Femur (tissue), 1 donor: ENCODE data around the gene IL2RA.
"Not testable (repeated sequence)": the region's sequence is repeated elsewhere in the genome, so short reads cannot be mapped to it uniquely, and the experiment has no call there.

ENCODE experiments used
- DNase-seq: peaks from one replicate; pipeline ENCODE4 v3.0.0-alpha.2; 2017

IL2RA gene

DNA sequence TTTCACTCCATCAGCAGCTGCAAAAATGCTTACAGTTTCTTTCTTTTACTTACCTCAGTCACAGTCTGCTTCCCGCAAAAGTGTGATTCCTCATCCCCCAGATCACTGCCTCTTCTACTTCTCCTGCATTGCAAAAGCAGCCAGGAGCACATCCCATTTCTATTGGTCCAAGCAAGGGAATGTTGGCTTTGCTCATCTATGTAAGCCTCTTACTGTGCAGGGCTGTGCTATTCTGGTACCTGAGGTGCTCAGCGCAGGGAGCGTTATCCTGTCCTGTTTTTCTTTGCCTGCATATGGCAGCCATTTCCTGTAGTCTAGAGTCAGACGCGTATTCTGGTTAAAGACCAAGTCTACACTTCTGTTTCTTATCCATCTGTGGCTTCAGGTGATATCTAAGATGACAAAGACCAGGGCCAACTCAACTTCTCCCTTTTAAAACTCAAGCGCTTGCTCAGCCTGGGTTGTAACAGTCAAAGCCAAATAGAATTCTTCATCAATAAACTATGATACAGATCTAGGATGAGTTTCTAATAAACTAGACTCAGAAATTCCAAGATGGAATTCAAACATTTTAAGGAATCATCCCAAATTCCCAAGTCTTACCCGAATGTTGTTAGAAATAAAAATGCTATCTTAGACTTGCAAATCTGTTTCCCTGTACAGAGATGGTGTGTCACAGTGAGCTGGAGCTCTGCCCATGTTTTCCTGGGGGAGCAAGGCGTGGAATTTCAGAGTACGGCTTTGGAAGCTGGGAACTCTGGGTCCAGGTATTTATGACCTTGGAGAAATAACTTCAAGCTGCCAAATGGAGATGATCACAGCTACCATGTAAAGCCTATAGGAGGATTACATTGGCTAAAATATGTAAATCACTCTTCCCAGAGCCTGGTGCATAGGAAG lies 20.6 kb upstream of the IL2RA start:
- no peak for DNase-seq

DNA sequence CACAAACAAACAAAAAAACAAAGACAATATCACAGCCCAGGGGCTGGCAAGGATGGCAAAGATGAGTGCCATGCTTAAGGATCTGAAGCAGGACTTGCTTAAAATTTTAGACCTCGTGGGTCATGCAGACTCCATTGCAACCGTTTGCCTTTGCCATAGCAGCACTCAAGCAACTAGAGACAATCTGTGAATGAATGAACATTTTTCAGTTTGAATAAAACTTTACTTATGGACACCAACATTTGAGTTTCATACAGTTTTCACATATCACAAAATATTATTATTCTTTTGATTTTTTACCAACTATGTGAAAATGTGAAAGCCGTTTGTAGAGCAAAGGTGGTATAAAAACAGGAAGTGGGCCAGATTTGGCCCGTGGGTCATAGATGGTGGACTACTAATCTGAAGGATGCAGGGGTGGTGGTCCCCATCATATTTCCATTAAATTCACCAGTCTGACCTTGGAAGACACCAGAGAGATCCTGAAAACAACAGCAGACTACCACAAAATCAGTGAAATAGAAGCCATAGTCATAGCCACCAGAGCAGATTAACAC lies 18.3 kb upstream of the IL2RA start:
- DNase-seq, result no peak

DNA sequence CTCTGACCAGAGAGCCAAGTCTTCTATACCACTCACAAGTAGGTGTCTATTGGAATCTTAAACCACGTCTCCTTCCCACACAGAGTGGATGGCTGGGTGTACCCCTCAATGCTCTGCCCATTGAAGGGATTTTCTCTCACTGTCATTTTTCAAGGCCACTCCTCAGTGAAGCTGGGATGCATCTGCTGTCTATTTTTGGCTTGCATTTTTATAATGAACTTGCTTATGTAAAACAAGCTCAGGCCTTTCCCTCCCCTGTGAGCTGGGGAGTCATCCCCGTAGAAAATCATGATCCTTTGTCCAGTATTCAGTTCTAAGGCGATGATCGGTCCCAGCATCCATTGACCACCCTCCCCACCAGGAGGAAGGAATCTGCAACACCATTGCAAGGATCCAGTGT lies 16.9 kb upstream of the IL2RA start:
- DNase-seq, result no peak

DNA sequence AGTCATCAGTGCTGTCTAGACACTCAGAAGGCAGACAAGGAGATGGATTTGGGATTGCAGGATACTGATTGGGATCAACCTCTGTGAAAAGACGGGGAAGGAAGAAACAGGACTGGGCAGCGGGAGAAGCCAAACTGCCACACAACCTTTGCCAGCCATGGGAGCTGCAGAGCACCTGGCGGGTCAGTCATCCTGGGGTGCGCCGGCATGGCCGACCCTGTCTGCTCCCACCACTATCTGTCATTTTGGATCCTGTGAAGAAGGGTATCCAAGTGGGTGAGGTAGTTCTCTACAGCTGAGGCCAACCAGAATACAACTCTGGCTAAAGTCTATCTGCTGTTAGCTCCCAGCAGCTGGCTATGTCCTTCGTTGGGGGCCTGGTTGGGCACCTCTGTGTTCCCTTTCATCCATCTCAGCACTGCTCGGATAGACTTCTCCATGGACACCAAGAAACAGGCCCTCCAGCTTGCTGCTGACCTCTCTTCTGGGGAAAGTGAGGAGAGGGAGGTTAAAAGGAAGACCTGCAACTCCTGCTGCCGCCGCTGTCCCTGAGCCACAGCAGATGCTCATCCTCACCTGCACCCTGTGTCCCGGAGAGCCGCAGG lies 15.0 kb upstream of the IL2RA start:
- DNase-seq, result no peak

DNA sequence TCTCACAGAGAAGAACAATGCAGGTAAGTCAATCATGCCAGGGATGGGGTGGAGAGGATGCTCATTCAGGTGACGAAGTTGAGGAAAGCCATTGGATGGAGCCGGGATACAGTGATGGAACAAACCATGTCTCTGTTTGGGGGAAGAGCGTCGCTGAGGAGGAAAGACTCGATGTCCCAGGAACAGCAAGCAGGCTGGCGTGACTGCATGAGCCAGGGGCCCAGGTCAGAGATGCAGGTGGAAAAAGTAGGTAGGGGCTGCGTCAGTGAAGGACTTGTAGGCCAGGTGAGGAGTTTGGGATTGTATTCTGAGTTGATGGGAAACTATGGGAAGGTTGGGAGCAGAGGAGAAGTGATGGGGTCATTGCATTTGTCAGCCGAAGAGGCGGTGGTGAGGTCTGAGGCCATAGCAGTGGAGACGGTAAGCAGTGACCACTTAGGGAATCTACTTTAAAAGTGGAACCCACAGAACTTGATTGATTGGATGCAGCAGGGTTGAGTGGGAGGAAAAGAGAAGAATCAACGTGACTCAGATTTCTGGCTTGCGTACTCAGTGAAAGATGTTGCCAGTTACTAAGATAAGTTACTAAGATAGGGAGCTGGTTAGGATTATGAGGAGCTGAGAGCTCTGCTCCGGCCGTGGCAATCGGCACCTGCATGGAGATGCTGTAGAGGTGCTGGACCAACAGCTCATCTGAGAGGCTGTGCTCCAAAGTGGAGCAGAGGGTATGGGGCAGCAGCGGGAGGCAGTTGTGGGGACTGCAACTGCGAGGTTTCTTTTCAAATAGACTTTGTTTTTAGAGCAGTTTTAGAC lies 12.5 kb upstream of the IL2RA start:
- no peak for DNase-seq

DNA sequence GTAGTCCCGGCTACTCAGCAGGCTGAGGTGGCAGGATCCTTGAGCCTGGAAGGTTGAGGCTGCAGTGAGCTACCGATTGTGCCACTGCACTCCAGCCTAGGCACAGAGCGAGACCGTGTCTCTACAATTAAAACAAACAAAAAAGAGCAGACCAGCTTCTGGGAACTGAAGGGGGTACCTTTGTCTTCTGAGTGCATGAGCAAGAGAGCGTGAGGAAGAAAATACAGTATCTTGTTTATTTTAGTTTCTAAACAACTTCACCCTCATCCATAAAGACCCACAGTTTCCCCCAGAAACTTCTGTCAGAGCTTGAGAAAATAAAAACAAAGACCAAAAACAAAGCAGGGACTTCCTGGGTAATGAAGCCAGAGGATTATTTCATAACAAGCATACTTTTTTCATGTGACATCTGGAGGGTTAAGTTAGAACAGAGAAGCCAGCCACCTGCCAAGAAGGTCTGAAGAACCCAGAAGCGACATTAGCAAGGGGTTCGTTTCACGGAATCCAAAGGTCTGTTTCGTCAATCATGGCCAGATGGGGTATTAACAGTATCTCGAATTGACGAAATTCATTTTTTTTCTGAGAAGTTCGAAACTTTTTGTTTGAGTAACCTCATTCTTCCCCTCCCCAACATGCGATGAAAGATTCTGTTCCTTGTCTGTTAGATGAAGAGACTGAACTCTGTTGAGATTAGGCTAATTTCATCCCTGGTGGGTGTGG lies 10.2 kb upstream of the IL2RA start:
- no peak for DNase-seq

DNA sequence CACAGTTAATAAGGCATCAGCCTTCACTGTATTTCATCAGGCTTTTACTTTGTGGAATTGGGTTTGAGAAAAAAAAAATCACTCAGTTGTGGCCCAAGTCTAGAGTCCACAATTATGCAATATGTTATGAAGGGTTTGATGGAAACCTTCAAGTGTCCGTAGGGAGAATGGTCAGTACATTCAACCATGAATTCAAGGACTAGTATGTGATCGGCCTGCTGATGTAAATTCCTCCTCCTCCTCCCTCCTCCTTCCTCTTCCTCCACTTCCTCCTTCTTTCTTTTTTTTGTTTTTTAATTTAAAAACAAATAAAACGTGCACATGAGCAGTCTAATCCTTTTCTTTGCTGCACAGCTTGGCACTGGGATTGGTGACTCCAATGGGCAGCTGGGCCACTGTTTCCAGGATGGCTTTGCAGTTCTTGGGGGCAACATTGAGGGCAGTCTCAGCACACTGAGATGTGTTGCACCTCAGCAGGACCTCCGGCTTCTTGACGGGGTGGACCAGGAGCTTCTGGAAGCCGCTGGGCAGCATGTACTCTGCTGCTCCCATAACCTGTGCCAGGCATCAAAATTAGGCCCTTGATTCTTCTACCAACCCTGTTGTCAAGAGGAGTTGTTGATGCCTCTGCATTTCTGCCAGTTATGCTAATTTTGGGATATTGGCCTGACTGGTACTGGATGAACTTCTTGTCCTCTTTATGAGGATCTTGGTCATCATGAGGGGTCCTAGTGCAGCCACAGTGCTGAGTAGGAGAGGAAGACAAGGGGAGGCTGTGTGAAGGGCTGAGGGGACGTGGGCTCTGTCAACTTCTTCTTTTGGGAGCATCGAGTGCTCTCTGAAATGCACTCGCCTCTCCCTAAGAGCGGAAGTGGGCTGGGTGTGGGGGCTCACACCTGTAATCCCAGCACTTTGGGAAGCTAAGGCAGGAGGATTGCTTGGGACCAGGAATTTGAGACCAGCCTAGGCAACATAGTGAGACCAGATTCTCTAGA lies 9.3 kb upstream of the IL2RA start:
- DNase-seq, result no peak

DNA sequence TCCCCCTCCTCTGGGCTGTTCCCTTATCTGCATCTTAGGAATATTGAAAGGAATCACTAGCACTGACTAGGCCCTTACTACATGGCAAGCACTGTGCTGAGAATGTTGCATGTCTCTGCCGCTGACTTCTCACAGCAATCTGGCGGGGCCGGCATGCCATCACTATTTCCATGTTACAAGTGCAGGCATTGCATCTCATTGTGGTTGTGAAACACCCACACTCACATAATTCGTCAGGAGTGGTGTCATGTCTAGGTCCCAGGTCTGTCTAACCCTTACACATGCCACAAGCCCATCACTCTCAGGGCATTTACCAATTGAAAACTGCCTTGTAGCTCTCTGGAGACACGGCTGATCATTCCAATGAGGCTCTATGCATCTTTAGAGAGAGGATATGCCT lies 8.5 kb upstream of the IL2RA start:
- DNase-seq, result no peak

DNA sequence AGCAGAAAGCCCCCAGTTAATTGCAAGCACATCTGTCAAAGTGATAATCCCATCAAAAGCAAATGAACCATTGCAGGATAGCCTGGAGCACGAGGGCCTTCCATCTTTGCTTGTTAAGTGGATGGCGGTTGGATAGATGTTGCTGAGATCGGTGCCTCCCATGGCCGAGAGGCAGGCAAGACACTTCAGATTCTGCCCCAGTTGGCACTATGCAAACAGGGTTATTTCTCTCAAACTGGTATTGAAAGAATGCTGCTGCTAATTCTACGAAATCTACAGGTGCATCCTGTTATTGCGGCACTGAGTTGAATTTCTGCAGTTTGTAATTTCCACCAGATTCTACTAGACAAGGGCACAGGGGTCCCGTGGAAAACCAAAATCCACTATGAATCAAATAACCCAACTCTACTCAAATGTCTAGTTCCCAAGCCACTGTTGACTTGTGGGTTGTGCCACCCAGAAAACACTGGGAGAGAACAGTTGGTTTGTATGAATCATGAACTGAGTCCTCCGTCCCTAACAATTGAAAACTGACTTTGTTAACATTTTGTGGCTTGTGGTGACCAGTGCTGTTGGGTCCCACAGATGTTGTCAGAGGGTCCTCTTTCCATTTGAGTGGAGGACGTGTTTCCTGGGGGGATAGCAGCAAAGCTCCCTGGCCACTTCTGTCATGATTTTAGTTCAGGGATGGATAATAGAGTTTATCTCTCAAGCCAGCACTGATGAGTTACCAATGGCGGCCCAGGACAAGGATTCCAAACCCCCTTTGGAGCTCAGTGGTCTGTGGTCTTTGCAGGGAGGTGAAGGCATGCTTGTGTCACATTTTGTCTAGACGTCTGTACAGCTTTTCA lies 7.1 kb upstream of the IL2RA start:
- no peak for DNase-seq

DNA sequence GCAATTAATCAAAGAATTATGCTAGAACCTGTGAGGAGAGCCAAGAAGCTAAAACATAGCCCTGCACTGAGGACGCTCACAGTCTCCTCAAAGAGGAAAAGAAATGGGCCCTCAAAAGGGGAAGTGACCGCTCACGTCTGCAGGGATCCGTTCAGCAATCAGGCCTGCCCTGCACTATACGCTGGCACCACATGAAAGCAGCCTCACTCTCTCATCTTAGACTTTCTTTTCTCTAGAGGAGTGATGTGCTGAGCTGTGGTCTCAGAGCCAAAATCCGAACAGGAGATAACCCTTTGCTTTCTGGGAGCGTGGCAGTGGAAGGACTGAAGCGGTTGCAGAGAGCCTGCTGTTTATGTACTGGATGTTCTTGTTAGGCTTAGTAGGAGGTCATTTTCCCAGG lies 6.3 kb upstream of the IL2RA start:
- peak; percentile 29 for DNase-seq

DNA sequence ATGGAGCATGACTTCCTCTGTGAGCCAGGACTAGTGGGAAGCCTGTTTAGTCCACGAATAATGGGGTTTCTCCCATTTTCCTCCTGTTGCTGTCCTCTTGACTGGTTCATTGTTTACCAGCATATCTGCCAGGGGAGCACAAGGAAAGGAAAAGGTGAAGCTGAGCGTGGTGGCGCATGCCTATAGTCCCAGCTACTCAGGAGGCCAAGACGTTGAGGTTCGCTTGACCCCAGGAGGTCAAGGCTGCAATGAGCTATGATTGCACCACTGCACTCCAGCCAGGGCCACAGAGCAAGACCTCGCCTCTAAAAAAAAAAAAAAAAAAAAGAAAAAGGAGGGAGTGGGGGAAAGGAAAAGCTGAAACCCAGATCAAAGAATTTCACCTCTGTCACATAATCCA lies 5.8 kb upstream of the IL2RA start:
- no peak for DNase-seq

DNA sequence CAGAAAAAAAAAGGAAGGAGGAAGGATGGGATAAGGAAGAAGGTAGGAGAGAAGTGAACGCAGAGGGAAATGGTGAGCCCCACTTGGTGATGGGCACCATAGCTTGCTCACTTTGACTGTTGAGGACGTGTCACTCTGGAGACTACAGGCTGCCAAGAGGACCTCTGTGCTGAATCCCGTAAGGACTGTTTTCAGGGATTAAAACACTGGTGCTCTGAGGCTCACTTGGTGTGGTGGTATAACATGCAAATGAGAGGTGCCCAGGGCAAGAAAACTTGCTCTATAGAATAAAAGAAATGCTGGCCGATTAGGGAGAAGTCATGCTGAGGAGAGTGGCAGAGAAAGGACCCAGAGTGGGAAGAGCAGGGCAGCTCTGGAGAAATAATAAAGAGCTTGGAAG lies 5.3 kb upstream of the IL2RA start:
- no peak for DNase-seq

DNA sequence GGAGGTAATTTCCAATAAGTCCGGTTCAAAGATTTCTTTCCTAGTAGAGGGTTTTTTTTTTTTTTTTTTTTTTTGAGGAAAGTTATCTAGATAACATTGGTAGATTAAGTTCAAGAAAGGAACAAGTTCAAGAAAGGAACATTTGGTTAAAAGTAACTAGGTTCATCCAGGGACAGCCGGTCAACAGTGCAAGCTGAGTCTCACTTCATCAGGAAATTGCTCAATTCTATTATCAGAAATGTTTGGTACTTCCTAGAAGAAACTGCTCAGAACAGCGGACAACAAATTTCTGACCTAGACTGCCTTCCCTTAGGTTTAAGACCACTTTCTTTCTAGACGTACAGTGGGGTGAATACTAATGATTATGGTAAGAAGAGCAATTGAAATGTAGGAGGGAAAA lies 3.7 kb upstream of the IL2RA start:
- no peak for DNase-seq

DNA sequence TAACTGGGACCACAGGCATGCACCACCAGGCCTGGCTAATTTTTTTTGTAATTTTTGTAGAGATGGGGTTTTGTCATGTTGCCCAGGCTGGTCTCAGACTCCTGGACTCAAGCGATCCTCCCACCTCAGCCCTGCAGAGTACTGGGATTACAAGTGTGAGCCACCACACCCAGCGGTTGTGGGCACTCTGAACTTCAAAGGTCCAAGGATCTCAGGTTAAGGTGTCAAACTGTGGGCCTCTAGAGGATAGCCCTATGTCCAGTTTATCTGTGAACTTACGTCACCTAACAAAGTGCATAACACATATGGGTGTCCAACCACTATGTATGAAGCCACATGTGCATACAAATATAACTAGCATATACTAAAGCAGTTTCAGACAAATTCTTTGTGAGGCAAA lies 3.2 kb upstream of the IL2RA start:
- no peak for DNase-seq

DNA sequence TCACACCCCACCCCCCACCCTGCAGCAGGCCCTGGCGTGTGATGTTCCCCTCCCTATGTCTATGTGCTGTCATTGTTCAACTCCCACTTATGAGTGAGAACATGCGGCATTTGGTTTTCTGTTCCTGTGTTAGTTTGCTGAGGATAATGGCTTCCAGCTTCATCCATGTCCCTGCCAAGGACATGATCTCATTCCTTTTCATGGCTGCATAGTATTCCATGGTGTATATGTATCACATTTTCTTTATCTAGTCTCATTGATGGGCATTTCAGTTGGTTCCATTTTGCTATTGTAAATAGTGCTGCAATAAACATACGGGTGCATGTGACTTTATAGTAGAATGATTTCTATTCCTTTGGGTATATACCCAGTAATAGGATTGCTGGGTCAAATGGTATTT lies 2.6 kb upstream of the IL2RA start:
- not testable (repeated sequence) for DNase-seq

DNA sequence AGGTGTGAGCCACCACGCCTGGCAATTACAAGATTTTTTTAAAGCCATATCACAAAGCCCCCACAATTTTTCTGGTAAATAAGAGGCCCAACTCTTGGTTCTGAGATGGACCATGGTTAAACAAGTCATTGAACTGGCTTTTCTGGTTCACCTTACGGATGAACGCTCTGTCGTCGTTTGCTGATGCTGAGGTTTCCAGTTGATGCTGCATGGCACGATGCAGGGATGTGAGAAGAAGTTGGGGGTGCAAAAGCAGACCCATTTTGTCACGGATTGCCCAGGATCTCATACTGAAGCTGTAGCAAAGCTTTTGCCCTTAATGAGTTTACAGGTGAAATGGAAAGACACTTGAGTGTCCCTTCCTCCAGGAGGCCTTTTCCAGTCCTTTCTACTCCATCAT lies 2.0 kb upstream of the IL2RA start:
- no peak for DNase-seq

DNA sequence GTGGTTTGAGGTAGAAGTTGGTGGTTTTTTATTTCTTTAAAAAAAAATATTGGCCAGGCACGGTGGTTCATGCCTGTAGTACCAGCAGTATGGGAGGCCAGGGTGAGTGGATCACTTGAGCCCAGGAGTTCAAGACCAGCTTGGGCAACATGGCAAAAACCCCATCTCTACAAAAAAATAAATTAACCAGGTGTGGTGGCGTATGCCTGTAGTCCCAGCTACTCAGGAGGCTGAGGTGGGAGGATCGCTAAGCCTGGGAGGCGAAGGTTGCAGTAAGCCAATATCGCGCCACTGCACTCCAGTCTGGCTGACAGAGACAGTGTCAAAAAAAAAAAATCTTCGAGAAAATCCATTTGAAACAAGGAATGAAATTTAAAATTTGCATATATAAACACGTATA lies 1.1 kb downstream of the IL2RA start:
- DNase-seq, result no peak

DNA sequence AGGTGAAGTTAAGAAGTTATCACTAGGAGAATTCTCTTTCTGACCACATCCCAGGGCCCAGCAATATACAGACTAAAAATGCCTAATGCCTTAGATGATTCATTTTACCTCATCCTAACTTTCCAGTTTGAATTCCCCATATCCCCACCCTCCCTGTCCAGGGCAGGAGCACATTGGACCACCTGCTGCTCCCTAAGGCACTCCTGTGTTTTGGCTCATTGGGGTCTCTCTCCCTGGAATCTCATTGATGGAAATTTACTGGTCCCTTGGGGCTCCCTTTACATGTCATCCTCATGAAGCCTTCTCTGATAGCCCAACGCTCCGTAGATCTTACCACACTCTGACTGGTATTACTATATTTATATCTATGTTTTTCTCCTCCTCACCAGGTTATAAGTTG lies 2.7 kb downstream of the IL2RA start:
- no peak for DNase-seq

DNA sequence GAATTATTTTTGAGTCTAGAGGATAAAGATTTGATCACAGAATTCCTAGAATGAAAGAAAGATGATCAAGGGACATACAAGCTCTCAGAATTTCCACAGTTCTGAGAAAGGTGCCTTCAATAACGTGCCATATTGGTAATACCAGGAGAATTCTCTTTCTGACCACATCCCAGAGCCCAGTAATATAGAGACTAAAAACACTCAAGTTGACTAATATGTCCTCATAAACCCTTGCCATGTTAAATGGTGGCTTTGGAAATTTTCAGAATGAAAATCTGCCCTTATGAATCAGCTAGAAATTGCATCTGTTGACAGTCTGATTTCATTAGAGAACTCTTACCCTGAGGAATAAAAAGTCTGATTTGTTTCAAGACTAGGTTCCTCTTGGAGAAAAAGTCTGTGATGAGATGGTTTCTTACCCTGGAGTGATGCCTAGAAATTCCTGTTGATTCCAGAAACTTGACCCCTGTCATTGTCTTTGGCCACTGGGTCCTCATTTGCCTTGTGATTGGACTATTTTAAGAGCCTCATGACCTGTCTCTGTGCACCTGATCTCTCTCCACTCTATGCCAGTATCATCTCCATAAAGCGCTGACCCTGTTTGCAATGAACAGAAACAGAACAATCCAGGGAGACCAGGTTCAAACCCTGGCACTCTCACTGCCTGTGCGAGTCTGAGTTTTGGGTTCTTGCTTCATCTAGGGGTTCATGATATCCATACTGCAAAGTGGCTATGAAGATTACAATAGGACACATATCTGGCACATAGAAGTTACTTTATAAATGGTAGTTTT lies 3.3 kb downstream of the IL2RA start:
- DNase-seq, result no peak
